A673 (cell line): Measurements from ENCODE around the gene TOP3B.

Experiments
- CTCF ChIP-seq: fragments of 300-800, 200-600 bp; sonication (generic); conservative IDR thresholded peaks from 2 replicates; pipeline ENCODE4 v1.5.1; 2017; ENCODE audit warnings: low read depth, mild to moderate bottlenecking, antibody characterized with exemption, low read length, moderate library complexity, mixed read lengths
- EZH2 ChIP-seq: fragments of 200-600 bp; sonication (generic); IDR thresholded peaks from 2 replicates; pipeline ENCODE4 v1.6.1; 2017; ENCODE audit warnings: borderline replicate concordance, low read depth, mild to moderate bottlenecking, mixed read lengths, antibody characterized with exemption, low read length; ENCODE audit not compliant: poor library complexity, severe bottlenecking

GRCh38 chr22:22021162-22021750 lies 38.7 kb upstream of the TOP3B start:
- TF ChIP-seq CTCF (no peak), EZH2 (no peak)
